ENCODE measurements around the gene ASB16.
"Not testable (repeated sequence)": the region's sequence is repeated elsewhere in the genome, so short reads cannot be mapped to it uniquely, and the experiment has no call there.

The ASB16 gene

GRCh38 chr17:44170499-44171201 is at the start of gene ASB16:
Gene ASB16 (plus strand): TSS chr17:44170704. CDS start chr17:44170790, 86 bp downstream.
- DNase-seq (ENCODE audit: low read depth in 2 of 2): no peak

GRCh38 chr17:44120851-44121605 is 49.5 kb upstream of the ASB16 start:
- DNase-seq (ENCODE audit: low read depth in 2 of 2): no peak

GRCh38 chr17:44121997-44122815 is 48.3 kb upstream of the ASB16 start:
- no peak for DNase-seq (ENCODE audit: low read depth in 2 of 2)

- DNase-seq (ENCODE audit: low read depth in 2 of 2): no peak
Observed at GRCh38 chr17:44122816-44123355, 47.6 kb upstream of the ASB16 start.

GRCh38 chr17:44123356-44124117 is 47.0 kb upstream of the ASB16 start, which contains the start of gene HDAC5:
Gene HDAC5 (minus strand): TSS chr17:44123641. CDS start chr17:44117515, 6,126 bp downstream.
- DNase-seq (ENCODE audit: low read depth in 2 of 2): peak; percentile 92 to 94

GRCh38 chr17:44124118-44124438 is 46.4 kb upstream of the ASB16 start:
- DNase-seq (ENCODE audit: low read depth in 2 of 2): no peak

- DNase-seq (ENCODE audit: low read depth in 2 of 2): no peak
Observed at GRCh38 chr17:44128383-44128782, 42.1 kb upstream of the ASB16 start.

- DNase-seq (ENCODE audit: low read depth in 2 of 2): no peak
Observed at GRCh38 chr17:44130693-44131349, 39.7 kb upstream of the ASB16 start.

GRCh38 chr17:44131372-44131771 is 39.1 kb upstream of the ASB16 start:
- not testable (repeated sequence) for DNase-seq (ENCODE audit: low read depth in 2 of 2)

GRCh38 chr17:44132275-44132821 is 38.2 kb upstream of the ASB16 start:
- no peak for DNase-seq (ENCODE audit: low read depth in 2 of 2)

GRCh38 chr17:44133918-44134476 is 36.5 kb upstream of the ASB16 start:
- DNase-seq (ENCODE audit: low read depth in 2 of 2): no peak

- no peak for DNase-seq (ENCODE audit: low read depth in 2 of 2)
Observed at GRCh38 chr17:44134752-44135568, 35.5 kb upstream of the ASB16 start.

GRCh38 chr17:44137891-44138709 is 32.4 kb upstream of the ASB16 start:
- peak; percentile 70 to 72 for DNase-seq (ENCODE audit: low read depth in 2 of 2)

GRCh38 chr17:44143921-44144320 is 26.6 kb upstream of the ASB16 start:
- not testable (repeated sequence) for DNase-seq (ENCODE audit: low read depth in 2 of 2)

GRCh38 chr17:44144966-44145739 is 25.4 kb upstream of the ASB16 start:
- no peak for DNase-seq (ENCODE audit: low read depth in 2 of 2)

- DNase-seq (ENCODE audit: low read depth in 2 of 2): no peak
Observed at GRCh38 chr17:44146375-44147346, 23.8 kb upstream of the ASB16 start.
